ENCODE results near the gene UNC5C. TPM values are rescaled to one million over a fixed set of nuclear protein-coding genes. Genes with fewer than 3 reads are reported as not detected.

UNC5C gene
- total and polyA plus RNA-seq, 2 of the 8 experiments (the other 6 are each of a cell fraction or from before 2014, with no cell fraction given), result 0.30 to 1.3 TPM

- TF ChIP-seq ASH2L (IDR thresholded peaks at IDR 0.05; ENCODE audit: low read length), result no peak
Measured at GRCh38 chr4:95545546-95545945, 3.2 kb downstream of the UNC5C start (continued).
